ENCODE measurements around the gene NUDT5.

Gene NUDT5

DNA sequence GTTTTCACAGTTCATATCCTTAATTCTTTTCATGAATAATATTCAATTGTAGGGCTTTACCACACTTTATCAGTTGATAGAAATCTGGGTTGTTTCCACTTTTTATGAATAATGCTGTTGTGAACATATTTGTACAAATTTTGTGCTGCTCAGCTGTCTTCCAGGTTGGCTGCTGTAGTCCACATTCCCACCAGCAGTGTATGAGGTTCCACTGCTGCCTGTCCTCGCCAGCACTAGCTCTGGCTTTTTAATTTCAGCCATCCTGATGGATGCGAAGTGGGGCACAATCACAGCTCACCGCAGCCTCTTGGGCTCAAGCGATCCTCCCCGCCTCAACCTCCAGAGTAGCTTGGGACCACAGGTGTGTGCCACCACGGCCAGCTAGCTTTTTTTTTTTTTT is 32.8 kb downstream of the NUDT5 start:
- DNase-seq, result no peak

GRCh38 chr10:12160664-12161063 is 35.0 kb downstream of the NUDT5 start:
- DNase-seq, result no peak

- DNase-seq, result no peak
These were observed 37.6 kb downstream of the NUDT5 start for GRCh38 chr10:12158111-12158510.

DNA sequence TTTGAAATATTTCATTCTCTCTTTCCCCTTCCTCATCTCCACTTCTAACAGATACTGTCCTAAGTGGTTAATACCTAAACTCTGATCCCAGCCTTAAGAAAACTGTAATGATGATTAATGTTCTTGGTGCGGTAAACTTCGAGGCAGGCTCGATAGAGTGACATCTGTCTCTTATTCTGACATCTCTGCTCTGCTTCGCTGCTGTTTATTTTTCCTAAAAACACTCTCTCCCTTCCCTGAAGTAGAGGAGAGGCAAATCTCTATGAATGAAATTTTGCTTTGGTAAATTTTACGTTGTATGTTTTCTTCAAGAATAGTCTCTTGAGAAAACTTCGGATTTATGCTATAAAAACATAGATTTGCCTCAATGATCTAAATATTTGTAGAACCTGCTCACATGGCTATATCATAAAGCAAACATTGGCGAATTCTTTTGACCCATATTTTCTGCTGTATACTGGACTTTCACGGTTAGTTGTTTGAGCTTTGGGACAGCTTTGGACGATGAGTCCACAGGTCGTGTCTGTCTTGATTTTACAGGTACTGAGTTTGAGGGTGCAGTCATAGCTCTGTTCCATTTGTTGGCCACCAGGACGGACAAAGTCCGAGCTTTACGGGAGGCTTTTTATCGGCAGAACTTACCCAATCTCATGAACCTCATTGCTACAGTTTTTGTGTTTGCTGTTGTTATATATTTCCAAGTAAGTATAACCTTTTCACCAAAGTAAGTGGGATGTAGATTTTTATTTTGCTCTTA is 39.1 kb downstream of the NUDT5 start:
- no peak for DNase-seq

- no peak for DNase-seq
These were observed 41.2 kb downstream of the NUDT5 start for GRCh38 chr10:12154516-12154915.

DNA sequence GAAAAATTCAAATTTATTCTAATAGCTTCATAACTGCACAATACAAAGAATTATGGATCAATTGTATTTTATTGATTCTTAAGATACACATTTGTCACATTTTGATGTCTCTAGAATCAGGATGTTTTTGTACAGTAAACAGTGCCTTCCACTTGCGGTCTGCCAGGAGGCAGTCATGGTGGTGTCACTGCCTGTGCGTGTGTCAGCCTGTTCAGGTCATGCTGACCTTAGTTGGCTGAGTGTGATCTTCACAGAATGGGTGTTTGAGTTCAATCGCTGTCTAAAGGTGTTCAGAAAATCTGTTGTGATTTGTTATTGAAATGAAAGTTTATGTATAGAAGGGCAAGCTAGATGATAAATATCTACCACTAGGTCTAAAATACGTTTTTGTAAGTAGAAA is 45.5 kb downstream of the NUDT5 start:
- no peak for DNase-seq

DNA sequence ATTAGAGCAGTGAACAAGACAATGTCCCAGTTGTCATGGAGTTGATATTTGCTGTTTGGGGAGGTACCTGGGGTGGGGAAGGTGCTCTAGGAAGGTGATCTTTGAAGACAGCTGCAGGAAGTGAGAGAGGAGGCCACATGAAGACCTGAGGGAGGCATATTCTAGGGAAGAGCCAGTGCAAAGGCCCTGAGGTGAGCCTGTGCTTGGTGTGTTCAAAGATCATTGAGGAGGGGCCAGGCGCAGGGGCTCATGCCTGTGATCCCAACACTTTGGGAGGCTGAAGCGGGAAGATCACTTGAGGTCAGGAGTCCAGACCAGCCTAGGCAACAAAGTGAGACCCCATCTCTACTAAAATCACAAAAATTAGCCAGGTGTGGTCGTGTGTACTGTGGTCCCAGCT is 51.2 kb downstream of the NUDT5 start:
- no peak for DNase-seq

GRCh38 chr10:12140038-12140437 is 55.7 kb downstream of the NUDT5 start:
- no peak for DNase-seq

DNA sequence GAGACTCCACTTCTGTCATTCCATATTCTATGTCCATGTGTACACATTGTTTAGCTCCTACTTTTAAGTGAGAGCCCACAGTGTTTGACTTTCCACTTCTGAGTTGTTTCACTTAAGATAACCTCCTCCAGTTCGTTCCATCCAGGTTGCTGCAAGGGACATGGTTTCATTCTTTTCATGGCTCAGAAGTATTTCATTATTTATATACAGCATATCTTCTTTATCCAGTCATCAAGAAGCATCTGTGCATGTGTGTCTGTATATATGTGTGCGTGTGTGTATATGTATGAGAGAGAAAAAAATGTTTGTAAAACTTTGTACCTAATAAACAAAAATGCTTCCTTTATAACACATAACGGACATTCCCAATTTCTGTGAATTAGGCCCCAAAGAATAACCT is 60.1 kb downstream of the NUDT5 start:
- DNase-seq, result no peak

GRCh38 chr10:12130237-12130872 is 65.3 kb downstream of the NUDT5 start:
- DNase-seq, result peak; percentile 35 to 52

DNA sequence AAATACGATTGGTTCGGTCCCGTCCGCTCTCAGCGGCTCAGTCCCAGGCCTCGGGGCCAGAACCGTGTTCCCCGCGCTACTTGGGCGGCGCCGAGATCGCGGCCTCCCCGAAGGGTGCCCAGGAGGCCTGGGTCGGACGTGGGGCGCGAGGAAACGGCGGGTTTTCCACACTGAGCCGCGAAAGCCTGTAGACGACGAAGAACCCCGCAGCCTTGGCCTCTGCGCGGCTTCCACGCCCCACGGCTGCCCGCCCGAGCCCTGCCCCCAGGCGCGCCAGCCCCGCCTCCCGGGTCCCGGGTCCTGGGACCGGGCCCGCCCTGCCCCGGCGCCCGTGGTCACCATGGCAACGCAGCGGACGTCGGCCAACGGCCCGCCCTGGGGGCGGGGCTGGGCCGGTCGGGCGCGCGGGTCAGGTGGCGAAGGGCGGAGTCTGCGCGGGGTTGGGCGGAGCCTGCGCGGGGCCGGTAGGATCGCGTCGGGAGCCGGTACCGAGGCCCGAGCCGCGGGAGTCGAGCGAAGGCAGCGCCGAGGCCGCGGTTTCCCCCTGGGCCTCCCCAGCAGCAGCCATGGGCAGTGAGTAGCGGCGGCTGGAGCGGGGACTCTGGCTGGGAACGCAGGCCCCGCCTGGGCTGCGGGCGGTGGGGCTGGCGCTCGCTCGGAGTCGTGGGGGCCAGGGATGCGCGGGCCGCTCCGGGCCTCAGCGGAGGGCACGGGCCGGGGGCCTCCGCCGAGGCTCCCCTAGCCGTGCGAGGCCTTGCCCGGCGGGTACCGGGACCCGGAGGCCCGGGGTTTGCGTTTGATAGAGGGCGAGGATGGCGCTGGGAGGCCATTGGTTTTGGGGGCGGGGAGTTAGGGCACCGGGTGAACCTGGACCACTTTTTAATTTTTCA is 66.2 kb downstream of the NUDT5 start, which contains the start of gene SEC61A2:
TSS of gene SEC61A2 (plus strand) at position 456 of the 890 bp plus-strand sequence. CDS start at position 567, 111 bp downstream.
- peak; percentile 68 to 95 for DNase-seq

DNA sequence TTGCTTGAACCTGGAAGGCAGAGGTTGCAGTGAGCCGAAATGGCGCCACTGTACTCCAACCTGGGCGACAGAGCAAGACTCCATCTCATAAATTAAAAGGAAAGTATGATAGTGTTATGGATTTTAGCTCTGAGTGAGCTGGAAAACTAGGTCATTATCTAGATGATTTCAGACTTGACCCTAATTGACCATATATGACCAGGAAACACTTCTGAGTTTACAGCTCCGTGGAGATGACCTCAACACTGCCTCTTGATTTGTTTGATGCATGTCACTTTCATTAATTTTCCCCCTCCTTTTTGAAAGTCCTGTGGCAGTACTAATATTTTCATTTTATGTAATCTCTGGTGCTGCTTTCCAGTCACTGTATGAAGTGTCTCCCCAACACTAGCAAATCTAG is 74.0 kb downstream of the NUDT5 start:
- DNase-seq, result no peak

Measured in NCI-H446 (cell line).